ENCODE results near the gene BRD3.
"Not testable (repeated sequence)": the region's sequence is repeated elsewhere in the genome, so short reads cannot be mapped to it uniquely, and the experiment has no call there.

Gene BRD3

DNA sequence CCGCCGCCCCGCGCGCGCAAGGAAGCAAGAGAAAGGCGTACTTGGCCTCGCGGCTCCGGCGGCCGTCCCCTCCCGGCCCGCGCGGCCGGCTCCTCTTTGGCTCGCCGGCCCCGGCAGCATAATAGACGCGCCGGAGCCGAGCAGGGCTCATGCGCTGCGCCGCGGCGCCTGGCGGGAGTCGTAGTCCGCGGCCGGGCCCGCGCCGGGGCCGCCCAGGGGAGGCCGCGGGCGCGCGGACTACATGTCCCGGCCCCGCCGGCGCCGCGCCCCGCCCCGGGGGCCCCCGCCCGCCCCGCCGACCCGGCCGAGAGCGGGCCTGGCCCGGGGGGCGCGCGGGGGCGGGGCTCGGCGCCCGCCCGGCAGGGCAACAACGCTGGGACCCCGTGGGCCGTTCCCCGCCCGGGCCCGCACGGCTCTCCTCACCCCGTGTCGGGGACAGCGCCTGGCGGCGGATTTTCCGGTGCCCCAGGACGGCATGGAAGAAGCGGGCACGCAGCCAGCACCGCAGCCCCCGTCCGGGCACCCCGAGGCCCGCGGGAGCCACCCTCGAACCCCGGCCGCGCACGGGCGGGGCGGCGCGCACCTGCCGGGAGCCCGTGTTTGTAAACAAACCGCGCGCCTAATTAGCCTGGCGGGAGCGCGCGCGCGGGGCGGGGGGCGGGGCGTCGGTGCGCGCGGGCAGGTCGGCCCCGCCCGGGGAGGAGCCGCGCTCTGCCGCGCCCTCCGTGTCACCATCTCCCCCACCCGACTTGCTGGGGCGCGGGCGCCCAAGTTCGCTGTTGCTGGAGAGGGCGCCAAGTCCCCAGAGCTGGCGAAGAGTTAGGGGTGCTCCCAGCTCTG is at the start of gene BRD3:
Gene BRD3 (minus strand): TSS at position 123 of the 840 bp plus-strand sequence. CDS start 14,549 bp downstream, outside the sequence.
- peak within 1 kb of the TSS; percentile 82 for H3K27ac Mint-ChIP-seq
- no peaks in the 10 kb centered on the region for H3K36me3 Mint-ChIP-seq (ENCODE audit: low read depth)
- H3K4me1 Mint-ChIP-seq (ENCODE audit: low read depth): peaks cover 37% of the 10 kb centered on the region
- peaks cover 13% of the 10 kb centered on the region for H3K27me3 Mint-ChIP-seq
- peak within 1 kb of the TSS; percentile 89 for H3K4me3 Mint-ChIP-seq
- H3K9me3 Mint-ChIP-seq: no peaks in the 10 kb centered on the region

GRCh38 chr9:134112561-134112960 is 44.7 kb upstream of the BRD3 start:
- Mint-ChIP-seq H3K27me3 (peaks cover under 1% of the 10 kb centered on the region), H3K4me3 (no peak overlapping the region), H3K9me3 (no peaks in the 10 kb centered on the region), H3K36me3 (ENCODE audit: low read depth) (no peaks in the 10 kb centered on the region), H3K4me1 (ENCODE audit: low read depth) (no peaks in the 10 kb centered on the region), H3K27ac (no peak overlapping the region)

DNA sequence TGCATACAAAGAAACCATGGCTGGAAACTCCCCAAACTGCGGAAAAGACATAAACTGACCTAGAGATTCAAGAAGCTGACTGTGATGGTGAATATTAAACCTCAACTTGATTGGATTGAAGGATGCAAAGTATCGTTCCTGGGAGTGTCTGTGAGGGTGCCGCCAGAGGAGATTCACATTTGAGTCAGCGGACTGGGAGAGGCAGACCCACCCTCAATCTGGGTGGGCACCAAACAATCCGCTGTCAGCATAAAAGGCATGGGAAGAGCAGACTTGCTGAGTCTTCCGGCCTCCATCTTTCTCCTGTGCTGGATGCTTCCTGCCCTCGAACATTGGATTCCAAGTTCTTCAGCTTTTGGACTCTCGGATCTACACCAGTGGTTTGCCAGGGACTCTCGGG is 43.2 kb upstream of the BRD3 start:
- no peaks in the 10 kb centered on the region for H3K4me1 Mint-ChIP-seq (ENCODE audit: low read depth)
- no peaks in the 10 kb centered on the region for H3K9me3 Mint-ChIP-seq
- H3K27ac Mint-ChIP-seq: no peak overlapping the region
- no peaks in the 10 kb centered on the region for H3K36me3 Mint-ChIP-seq (ENCODE audit: low read depth)
- no peak overlapping the region for H3K4me3 Mint-ChIP-seq
- H3K27me3 Mint-ChIP-seq: peaks cover 10% of the 10 kb centered on the region

- Mint-ChIP-seq H3K36me3 (ENCODE audit: low read depth) (no peaks in the 10 kb centered on the region), H3K27ac (no peak overlapping the region), H3K9me3 (no peaks in the 10 kb centered on the region), H3K4me1 (ENCODE audit: low read depth) (no peaks in the 10 kb centered on the region), H3K27me3 (peaks cover 31% of the 10 kb centered on the region), H3K4me3 (no peak overlapping the region)
These were observed 35.7 kb upstream of the BRD3 start for GRCh38 chr9:134103391-134103998.

DNA sequence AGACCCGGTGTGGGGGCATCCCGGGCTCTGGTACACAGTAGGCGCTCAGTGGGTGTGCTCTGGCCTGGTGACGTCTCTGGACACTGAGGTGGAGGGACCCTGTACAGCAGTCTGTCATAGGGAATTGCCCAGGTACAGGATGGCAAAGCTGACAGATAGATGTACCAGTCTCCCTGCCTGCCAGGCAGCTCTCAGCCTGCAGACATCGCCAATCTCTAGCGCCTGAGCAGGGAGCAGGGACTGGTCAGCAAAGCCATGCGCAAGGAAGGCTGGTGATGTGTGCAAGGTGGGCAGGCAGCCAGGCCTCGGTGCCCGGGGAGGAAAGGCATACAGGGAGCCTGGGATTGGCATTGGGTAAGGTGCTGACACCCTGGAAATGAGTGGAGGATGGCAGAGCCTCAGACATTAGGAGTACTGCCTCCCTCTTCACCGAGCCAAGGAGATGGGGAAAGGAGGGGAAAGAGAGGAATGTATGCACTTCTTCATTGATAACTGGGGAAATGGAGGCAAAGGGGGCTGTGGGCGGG is 33.9 kb upstream of the BRD3 start:
- no peak overlapping the region for H3K27ac Mint-ChIP-seq
- H3K27me3 Mint-ChIP-seq: peaks cover 26% of the 10 kb centered on the region
- H3K4me3 Mint-ChIP-seq: no peak overlapping the region
- H3K9me3 Mint-ChIP-seq: no peaks in the 10 kb centered on the region
- no peaks in the 10 kb centered on the region for H3K4me1 Mint-ChIP-seq (ENCODE audit: low read depth)
- no peaks in the 10 kb centered on the region for H3K36me3 Mint-ChIP-seq (ENCODE audit: low read depth)

GRCh38 chr9:134101133-134101532 is 33.3 kb upstream of the BRD3 start:
- not testable (repeated sequence) for H3K4me1 Mint-ChIP-seq (ENCODE audit: low read depth); H3K27ac Mint-ChIP-seq; H3K36me3 Mint-ChIP-seq (ENCODE audit: low read depth); H3K4me3 Mint-ChIP-seq; H3K9me3 Mint-ChIP-seq
- H3K27me3 Mint-ChIP-seq: peaks cover 24% of the 10 kb centered on the region

DNA sequence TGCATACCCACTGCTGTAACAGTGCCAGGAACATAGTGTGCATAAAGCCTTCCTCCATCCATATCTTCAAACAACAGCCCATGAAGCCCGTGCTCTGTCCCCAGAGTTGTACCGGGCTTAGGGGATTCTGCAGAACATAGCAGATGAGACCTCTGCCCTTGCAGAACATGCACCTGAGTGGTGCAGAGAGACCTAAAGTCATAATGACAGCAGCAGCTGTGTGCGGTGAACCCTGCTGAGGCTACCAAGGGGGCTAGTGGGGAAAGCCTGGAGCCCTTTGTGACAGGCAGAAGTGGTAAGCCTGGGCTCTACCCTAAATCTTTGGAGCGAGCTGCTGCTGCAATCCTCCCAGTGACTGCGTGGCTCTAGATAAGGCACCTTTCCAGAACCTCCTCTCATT is 32.2 kb upstream of the BRD3 start:
- Mint-ChIP-seq H3K4me1 (ENCODE audit: low read depth) (no peaks in the 10 kb centered on the region), H3K27ac (no peak overlapping the region), H3K9me3 (no peaks in the 10 kb centered on the region), H3K36me3 (ENCODE audit: low read depth) (no peaks in the 10 kb centered on the region), H3K27me3 (peaks cover 20% of the 10 kb centered on the region), H3K4me3 (no peak overlapping the region)

GRCh38 chr9:134099123-134099761 is 31.4 kb upstream of the BRD3 start:
- H3K27ac Mint-ChIP-seq: no peak overlapping the region
- H3K36me3 Mint-ChIP-seq (ENCODE audit: low read depth): no peaks in the 10 kb centered on the region
- H3K27me3 Mint-ChIP-seq: peaks cover 19% of the 10 kb centered on the region

GRCh38 chr9:134089972-134090371 is 22.1 kb upstream of the BRD3 start:
- H3K4me1 Mint-ChIP-seq (ENCODE audit: low read depth): no peaks in the 10 kb centered on the region
- no peak overlapping the region for H3K27ac Mint-ChIP-seq
- peaks cover 12% of the 10 kb centered on the region for H3K27me3 Mint-ChIP-seq
- peaks cover 4% of the 10 kb centered on the region for H3K9me3 Mint-ChIP-seq
- no peak overlapping the region for H3K4me3 Mint-ChIP-seq
- no peaks in the 10 kb centered on the region for H3K36me3 Mint-ChIP-seq (ENCODE audit: low read depth)

More at GRCh38 chr9:134099123-134099761, 31.4 kb upstream of the BRD3 start:
- no peaks in the 10 kb centered on the region for H3K4me1 Mint-ChIP-seq (ENCODE audit: low read depth)
- no peak overlapping the region for H3K4me3 Mint-ChIP-seq
- no peaks in the 10 kb centered on the region for H3K9me3 Mint-ChIP-seq

DNA sequence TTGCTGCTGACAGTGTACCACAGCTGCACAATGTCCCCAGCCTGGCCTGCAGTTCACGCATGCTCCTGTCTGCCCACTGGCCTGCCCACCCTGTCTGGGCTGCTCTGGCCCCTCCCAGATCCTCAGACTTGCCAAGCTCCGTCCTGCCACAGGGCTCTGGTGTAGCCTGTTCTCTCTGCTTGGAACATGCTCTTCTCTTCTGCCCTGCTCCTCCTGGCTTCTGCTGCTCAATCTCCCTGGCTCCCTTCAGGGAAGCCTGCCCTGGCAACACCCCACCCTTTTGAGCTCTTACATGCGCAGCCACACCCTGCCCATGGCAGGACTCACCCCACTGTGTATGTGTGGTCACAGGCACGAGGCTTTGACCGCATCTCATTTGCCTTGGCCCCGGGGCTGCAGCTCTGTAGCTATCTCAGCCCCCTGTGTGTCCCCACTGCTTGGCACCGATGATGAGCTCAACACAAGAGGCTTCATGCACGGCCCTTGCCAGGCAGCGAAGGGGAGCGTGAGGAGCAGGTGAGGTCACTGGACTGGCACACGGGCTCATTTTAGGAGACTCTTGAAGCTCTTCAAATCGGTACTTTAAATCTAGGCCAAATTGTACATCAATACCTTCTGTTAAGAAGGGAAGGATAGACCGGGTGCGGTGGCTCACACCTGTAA is 20.4 kb upstream of the BRD3 start:
- Mint-ChIP-seq H3K4me3 (no peak overlapping the region), H3K27ac (no peak overlapping the region), H3K4me1 (ENCODE audit: low read depth) (no peaks in the 10 kb centered on the region), H3K36me3 (ENCODE audit: low read depth) (no peaks in the 10 kb centered on the region), H3K9me3 (peaks cover 4% of the 10 kb centered on the region), H3K27me3 (peaks cover 9% of the 10 kb centered on the region)

GRCh38 chr9:134085674-134086073 is 17.8 kb upstream of the BRD3 start:
- H3K4me1 Mint-ChIP-seq (ENCODE audit: low read depth): no peaks in the 10 kb centered on the region
- H3K36me3 Mint-ChIP-seq (ENCODE audit: low read depth): no peaks in the 10 kb centered on the region
- peaks cover 14% of the 10 kb centered on the region for H3K27me3 Mint-ChIP-seq
- no peak overlapping the region for H3K4me3 Mint-ChIP-seq
- peaks cover 4% of the 10 kb centered on the region for H3K9me3 Mint-ChIP-seq
- no peak overlapping the region for H3K27ac Mint-ChIP-seq

- Mint-ChIP-seq H3K27me3 (peaks cover 20% of the 10 kb centered on the region), H3K27ac (no peak overlapping the region), H3K4me3 (no peak overlapping the region), H3K4me1 (ENCODE audit: low read depth) (no peaks in the 10 kb centered on the region), H3K9me3 (peaks cover 12% of the 10 kb centered on the region), H3K36me3 (ENCODE audit: low read depth) (no peaks in the 10 kb centered on the region)
These were observed 15.6 kb upstream of the BRD3 start for GRCh38 chr9:134083451-134083850.

GRCh38 chr9:134076644-134077043 is 8.8 kb upstream of the BRD3 start:
- Mint-ChIP-seq H3K4me1 (ENCODE audit: low read depth) (no peaks in the 10 kb centered on the region), H3K36me3 (ENCODE audit: low read depth) (no peaks in the 10 kb centered on the region), H3K9me3 (peaks cover 11% of the 10 kb centered on the region), H3K27ac (no peak overlapping the region), H3K4me3 (no peak overlapping the region), H3K27me3 (peaks cover 31% of the 10 kb centered on the region)

GRCh38 chr9:134075689-134076088 is 7.9 kb upstream of the BRD3 start:
- not testable (repeated sequence) for H3K4me3 Mint-ChIP-seq; H3K36me3 Mint-ChIP-seq (ENCODE audit: low read depth); H3K4me1 Mint-ChIP-seq (ENCODE audit: low read depth); H3K27ac Mint-ChIP-seq
- H3K27me3 Mint-ChIP-seq: peaks cover 25% of the 10 kb centered on the region
- H3K9me3 Mint-ChIP-seq: peaks cover 11% of the 10 kb centered on the region

- H3K9me3 Mint-ChIP-seq: peaks cover 4% of the 10 kb centered on the region
- H3K4me1 Mint-ChIP-seq (ENCODE audit: low read depth): peaks cover 9% of the 10 kb centered on the region
- H3K4me3 Mint-ChIP-seq: no peak overlapping the region
- peaks cover 29% of the 10 kb centered on the region for H3K27me3 Mint-ChIP-seq
- H3K27ac Mint-ChIP-seq: no peak overlapping the region
- no peaks in the 10 kb centered on the region for H3K36me3 Mint-ChIP-seq (ENCODE audit: low read depth)
These were observed 5.7 kb upstream of the BRD3 start for GRCh38 chr9:134073500-134073899.
